Measurements from ENCODE around the gene MAP3K4. TPM values are rescaled to one million over a fixed set of nuclear protein-coding genes. Genes with fewer than 3 reads are reported as not detected.

The MAP3K4 gene
- total RNA-seq, 1 experiment from 2014 or later: 69.8 TPM

GRCh38 chr6:160992061-160992979 lies 751 bp downstream of the MAP3K4 start (continued):
- TF ChIP-seq ARID4B (CRISPR knock-in tag; IDR thresholded peaks at IDR 0.05; ENCODE audit: borderline replicate concordance) (no peak), TEAD1 (CRISPR knock-in tag; IDR thresholded peaks at IDR 0.05) (no peak), ZNF281 (CRISPR knock-in tag; IDR thresholded peaks at IDR 0.05) (peak; percentile 56; the same call in 1 of the 2 replicates), TEAD4 (CRISPR knock-in tag; IDR thresholded peaks at IDR 0.05) (no peak), E2F5 (CRISPR knock-in tag; IDR thresholded peaks at IDR 0.05) (0 out of 2 replicates have a peak, but pooled peaks have one; percentile 27)

- ChIA-PET CTCF (interaction anchor here (0.7 to 3.0 kb wide), 17 partner anchors 10 to 505 kb away, joined by 3 to 38 read pairs (median 4); no protein-coding TSS in a partner anchor), POLR2A (interaction anchor here (1.1 kb wide), 1 partner anchor 9 kb away, joined by 3 read pairs; no protein-coding TSS in a partner anchor)
- Mint-ChIP-seq H3K4me3 (peak overlapping the region; percentile 97), H3K27ac (peak overlapping the region; percentile 97), H3K36me3 (peaks cover 5% of the 10 kb centered on the region), H3K27me3 (ENCODE audit: low read depth) (no peaks in the 10 kb centered on the region), H3K4me1 (peaks cover 30% of the 10 kb centered on the region), H3K9me3 (peaks cover 3% of the 10 kb centered on the region; the same call in 1 of the 2 replicates)
- DNase-seq (ENCODE audit: low spot score) (no peak), ATAC-seq (no peak)
- TF ChIP-seq ZBTB21 (CRISPR knock-in tag; IDR thresholded peaks at IDR 0.05; ENCODE audit: borderline replicate concordance) (no peak), MXD4 (CRISPR knock-in tag; IDR thresholded peaks at IDR 0.05; ENCODE audit: borderline replicate concordance) (no peak), NR1H2 (CRISPR knock-in tag; IDR thresholded peaks at IDR 0.05) (no peak), PREB (CRISPR knock-in tag; IDR thresholded peaks at IDR 0.05; ENCODE audit: borderline replicate concordance) (no peak), NFE2L1 (CRISPR knock-in tag; IDR thresholded peaks at IDR 0.05) (no peak), JUN (CRISPR knock-in tag; IDR thresholded peaks at IDR 0.05) (no peak), ZNF532 (CRISPR knock-in tag; IDR thresholded peaks at IDR 0.05; ENCODE audit: borderline replicate concordance) (no peak), ZNF396 (CRISPR knock-in tag; IDR thresholded peaks at IDR 0.05; ENCODE audit: borderline replicate concordance) (no peak), USF2 (CRISPR knock-in tag; IDR thresholded peaks at IDR 0.05) (no peak), ZNF138 (CRISPR knock-in tag; conservative IDR thresholded peaks at IDR 0.05) (no peak), ZNF121 (CRISPR knock-in tag; IDR thresholded peaks at IDR 0.05) (no peak)
Observed at GRCh38 chr6:160992980-160993314, 1.4 kb downstream of the MAP3K4 start.

Measured in WTC11 (cell line).